Measurements from ENCODE around the gene PLBD2.

The PLBD2 gene

GRCh38 chr12:113396200-113396599 lies 37.8 kb downstream of the PLBD2 start:
- DNase-seq (ENCODE audit: low spot score): no peak

GRCh38 chr12:113396828-113397496 lies 38.6 kb downstream of the PLBD2 start:
- no peak for DNase-seq (ENCODE audit: low spot score)

DNA sequence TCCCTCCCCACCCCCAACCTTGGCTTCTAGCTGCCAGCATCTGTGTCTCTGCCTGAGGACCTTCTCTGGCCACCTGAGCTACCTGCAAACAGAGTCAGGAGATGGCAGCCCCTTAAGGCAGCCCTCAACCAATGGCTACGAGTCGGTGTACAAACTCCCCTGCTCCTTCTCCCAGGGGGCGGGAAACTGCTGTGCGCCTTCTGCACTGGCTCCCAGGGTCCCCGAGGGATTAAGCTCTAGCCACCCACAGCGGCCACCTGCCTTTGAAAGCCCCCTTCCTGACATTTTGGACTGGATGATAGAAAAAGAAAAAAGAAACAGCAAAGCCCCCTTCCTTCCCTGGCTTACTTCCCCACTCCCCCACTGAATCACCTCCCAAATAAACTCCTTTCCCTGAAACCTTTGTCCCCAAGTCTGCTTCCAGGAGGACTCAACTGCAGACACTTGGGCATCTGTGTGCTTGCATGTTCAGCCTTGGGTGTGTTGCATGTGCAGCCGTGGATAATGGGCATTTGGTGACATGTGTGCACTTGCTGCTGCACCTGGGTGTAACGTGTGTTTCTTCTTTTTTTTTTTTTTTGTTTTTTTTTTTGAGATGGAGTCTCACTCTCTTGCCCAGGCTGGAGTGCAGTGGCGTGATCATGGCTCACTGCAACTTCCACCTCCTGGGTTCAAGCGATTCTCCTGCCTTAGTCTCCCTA lies 39.3 kb downstream of the PLBD2 start:
- DNase-seq (ENCODE audit: low spot score): no peak

GRCh38 chr12:113398346-113399290 lies 40.2 kb downstream of the PLBD2 start:
- no peak for DNase-seq (ENCODE audit: low spot score)

- DNase-seq (ENCODE audit: low spot score): no peak
These were observed 41.1 kb downstream of the PLBD2 start for GRCh38 chr12:113399490-113399889.

GRCh38 chr12:113400362-113400761 lies 42.0 kb downstream of the PLBD2 start:
- DNase-seq (ENCODE audit: low spot score): no peak

- DNase-seq (ENCODE audit: low spot score): no peak
These were observed 42.9 kb downstream of the PLBD2 start for GRCh38 chr12:113401066-113402000.

GRCh38 chr12:113402586-113403260 lies 44.3 kb downstream of the PLBD2 start:
- no peak for DNase-seq (ENCODE audit: low spot score)

DNA sequence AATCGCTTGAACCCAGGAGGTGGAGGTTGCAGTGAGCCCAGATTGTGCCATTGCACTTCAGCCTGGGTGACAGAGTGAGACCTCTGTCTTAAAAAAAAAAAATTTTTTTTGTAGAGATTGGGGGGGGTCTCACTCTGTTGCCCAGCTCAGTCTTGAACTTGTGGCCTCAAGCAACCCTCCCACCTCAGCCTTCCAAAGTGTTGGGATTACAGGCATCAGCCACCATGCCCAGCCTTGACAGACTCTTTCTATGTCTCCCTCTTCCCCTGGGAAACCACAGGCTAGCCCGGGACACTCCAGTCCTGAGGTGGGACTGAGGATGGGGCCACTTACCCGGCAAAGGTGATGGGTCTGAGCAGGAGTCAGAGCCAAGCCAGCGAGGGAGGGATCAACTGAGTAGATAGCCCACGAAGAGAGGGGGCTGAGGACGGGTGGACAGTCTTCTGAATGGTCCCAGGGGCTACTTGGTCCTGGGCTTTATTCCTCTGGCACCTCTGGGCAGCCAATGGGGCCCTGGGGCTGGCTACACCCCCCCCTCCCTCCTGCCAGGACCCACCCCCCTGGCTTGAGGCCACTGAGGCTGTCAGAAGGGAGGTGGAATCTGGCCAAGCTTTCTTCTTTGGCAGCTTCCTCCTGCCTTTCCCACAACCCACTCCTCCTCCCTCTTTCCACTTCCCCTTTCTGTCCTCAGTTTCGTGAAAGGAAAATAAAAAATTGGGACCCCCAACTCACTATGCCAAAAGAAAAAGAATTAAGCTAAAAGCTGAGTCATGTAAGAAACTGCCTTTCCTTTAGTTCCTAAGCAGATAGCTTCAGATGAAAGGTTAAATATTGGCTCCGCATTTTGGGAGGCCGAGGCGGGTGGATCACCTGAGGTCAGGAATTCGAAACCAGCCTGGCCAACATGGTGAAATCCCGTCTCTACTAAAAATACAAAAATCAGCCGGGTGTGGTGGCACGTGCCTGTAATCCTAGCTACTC lies 45.3 kb downstream of the PLBD2 start, which contains the start of gene SDS:
TSS of gene SDS (minus strand) at position 453 of the 981 bp plus-strand sequence. CDS start 4,179 bp downstream, outside the sequence.
- peak; percentile 28 for DNase-seq (ENCODE audit: low spot score)

DNA sequence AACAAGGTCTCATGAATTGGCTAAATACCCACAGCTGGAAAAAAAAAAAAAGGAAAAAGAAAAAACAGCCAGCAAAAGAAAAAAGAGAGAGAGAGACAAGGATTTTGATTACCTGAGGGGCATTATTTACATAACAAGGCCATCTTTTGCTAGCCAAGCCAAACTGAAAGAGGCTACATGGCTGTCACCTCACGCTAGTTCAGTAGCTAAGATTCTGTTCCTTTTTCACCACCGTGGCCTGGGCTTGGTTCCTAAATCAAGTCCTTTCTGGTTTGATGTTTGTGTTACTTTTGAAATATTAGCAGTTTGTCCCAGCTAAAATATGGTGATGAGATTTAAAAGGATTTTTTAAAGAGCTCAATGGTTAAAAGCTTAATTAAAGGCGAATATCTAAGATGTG lies 47.3 kb downstream of the PLBD2 start:
- DNase-seq (ENCODE audit: low spot score): no peak

DNA sequence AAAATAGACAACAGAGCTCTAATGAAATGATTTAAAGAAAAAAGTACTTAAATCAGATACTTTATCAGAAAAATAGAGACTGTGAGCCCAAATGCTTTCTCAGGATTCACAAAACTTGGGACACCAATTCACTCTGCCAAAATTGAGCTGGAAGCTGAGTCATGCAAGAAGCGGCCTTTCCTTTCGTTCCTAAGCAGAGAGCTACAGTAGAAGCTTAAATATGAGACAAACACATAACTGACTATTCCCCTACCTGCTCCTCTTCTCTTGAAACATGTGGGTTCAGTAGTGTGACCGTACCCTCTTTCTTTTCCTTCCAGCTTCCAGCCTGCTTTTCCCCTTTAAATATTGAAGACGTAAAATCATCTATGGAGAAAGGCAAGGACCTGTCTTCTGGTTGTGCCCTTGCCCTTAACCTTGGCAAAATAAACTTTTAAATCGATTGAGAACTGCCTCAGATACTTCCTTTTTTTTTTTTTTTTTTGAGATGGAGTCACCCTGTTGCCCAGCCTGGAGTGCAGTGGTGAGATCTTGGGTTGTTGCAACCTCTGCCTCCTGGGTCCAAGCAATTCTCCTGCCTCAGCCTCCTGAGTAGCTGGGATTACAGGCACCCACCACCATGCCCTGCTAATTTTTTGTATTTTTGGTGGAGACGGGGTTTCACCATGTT lies 49.7 kb downstream of the PLBD2 start:
- DNase-seq (ENCODE audit: low spot score): no peak

DNA sequence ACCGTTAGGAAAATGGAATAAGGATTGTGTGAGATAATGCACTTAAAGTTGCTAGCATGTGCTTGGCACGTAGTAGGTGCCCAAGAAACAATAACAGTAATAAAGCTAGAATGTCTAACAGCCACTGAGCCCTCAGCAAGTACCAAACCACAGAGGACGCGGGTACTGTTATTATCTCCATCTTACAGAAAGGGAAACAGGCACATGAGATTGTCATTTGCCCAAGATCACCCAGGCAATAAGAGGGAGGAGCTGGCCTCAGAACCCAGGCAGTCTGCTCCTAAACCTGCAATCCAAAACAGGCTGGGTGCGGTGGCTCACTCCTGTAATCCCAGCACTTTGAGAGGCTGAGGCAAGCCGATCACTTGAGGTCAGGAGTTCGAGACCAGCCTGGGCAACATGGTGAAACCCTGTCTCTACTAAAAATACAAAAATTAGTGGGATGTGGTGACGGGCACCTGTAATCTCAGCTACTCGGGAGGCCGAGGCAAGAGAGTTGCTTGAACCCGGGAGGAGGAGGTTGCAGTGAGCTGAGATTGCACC lies 50.4 kb downstream of the PLBD2 start:
- no peak for DNase-seq (ENCODE audit: low spot score)

DNA sequence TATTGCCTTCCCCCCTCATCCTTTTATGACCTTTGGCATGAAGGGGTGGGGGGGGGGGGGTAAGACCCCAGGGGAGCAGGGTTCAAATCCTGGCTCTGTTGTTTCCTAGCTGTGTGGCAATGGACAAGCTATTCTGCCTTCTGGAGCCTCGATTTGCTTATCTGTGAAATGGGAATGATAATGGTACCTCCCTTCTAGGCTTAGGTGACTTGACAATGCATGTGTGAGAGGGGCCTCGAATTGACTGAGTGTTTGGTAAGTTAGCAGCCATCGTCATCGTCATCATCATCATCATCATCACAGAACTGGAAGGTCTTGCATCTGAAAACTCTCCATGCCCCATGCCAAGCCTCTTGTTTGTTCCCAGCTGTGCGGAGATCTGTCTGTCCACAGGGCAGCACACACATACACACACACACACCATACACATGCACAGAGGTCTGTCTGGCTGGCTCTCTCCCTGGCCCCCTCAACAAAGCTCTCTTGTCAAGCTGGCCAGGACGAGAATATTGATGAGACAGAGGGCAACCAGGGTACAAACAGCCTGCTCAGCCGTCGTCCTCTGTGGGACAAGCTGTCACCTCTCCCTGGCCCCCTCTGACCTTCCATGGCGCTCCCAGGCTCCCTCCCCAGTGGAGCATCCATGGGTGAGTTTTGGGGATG lies 51.2 kb downstream of the PLBD2 start:
- DNase-seq (ENCODE audit: low spot score): no peak

- DNase-seq (ENCODE audit: low spot score): no peak
These were observed 55.1 kb downstream of the PLBD2 start for GRCh38 chr12:113413488-113413939.

DNA sequence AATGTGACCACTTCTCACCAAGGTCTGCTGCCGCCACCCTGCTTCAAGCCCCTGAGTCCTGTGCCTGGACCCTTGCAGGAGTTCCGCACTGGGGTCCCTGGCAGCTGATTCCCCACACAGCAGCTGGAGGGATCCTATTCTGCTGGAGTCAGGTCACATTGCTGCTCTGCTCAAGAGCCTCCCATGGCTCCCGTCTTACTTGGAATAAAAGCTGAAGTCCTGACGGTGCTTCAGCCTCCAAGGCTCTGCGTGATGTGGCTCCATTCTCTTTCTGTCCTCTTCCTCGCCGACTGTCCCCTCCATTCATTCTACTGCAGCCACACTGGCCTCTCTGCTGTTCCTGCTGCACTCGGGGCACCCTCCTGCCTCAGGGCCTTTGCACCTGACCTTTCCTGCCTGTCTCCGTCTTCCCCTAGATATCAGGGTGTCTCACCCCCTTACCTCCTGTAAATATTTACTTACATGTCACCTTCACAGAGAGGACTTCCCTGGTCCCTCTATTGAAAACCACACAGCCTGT lies 56.2 kb downstream of the PLBD2 start:
- no peak for DNase-seq (ENCODE audit: low spot score)

DNA sequence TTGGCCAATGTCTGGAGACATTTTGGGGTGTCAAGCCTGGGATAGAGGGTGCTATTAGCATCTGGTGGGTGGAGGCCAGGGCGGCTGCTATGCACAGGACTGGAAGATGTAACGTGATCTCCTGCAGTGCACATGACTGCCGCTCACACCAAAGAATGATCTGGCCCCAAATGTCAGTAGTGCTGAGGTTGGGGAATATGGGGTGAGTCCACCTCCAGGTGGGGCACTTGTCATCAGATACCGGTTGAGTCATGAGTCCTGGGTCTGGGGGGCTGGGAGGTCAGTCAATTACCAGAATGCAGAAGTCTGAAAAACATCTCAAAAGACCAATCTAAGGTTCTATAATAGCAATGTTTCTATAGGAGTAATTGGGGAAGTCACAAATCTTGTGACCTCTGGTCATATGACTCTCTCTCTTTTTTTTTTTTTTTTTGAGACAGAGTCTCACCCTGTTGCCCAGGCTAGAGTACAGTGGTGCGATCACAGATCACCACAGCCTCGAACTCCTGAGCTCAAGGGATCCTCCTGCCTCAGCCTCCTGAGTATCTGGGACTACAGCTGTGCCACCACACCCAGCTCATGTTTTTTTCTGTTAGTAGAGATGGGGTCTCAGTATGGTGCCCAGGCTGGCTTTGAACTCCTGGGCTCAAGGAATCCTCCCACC lies 57.8 kb downstream of the PLBD2 start:
- no peak for DNase-seq (ENCODE audit: low spot score)

GRCh38 chr12:113418213-113418879 lies 60.0 kb downstream of the PLBD2 start:
- no peak for DNase-seq (ENCODE audit: low spot score)

All from cerebellar cortex (tissue), 1 donor.